Skeletal muscle tissue (tissue), 5 donors: ENCODE results near the gene NRXN3. TPM values are rescaled to one million over a fixed set of nuclear protein-coding genes. Genes with fewer than 3 reads are reported as not detected.

ENCODE experiments used
- H3K27ac ChIP-seq: one replicate; pipeline ENCODE4 v1.7.0; 2013; ENCODE audit warnings: mild to moderate bottlenecking, low read depth, low read length, inconsistent platforms
- H3K27me3 ChIP-seq, 3 donors: one replicate each; pipeline ENCODE4 v1.7.0; 2013; ENCODE audit warnings: low read length in 3 of 3; ENCODE audit not compliant: control insufficient read depth in 3 of 3, insufficient read depth in 3 of 3
- H3K36me3 ChIP-seq, 3 donors: one replicate each; pipeline ENCODE4 v1.7.0; 2013; ENCODE audit warnings: low read length in 3 of 3; ENCODE audit not compliant: control insufficient read depth in 3 of 3, insufficient read depth in 3 of 3
- H3K4me1 ChIP-seq, 3 donors: one replicate each; pipeline ENCODE4 v1.7.0; 2013; ENCODE audit warnings: low read length in 3 of 3, mild to moderate bottlenecking in 3 of 3; ENCODE audit not compliant: control insufficient read depth in 3 of 3, insufficient read depth in 3 of 3
- H3K4me3 ChIP-seq, 3 donors: one replicate each; pipeline ENCODE4 v1.7.0; 2013; ENCODE audit warnings: low read length in 3 of 3
- H3K9ac ChIP-seq, 3 donors: one replicate each; pipeline ENCODE4 v1.7.0; 2013; ENCODE audit warnings: low read length in 3 of 3, mild to moderate bottlenecking in 3 of 3, moderate library complexity in 2 of 3, low read depth in 1 of 3
- H3K9me3 ChIP-seq, 3 donors: one replicate each; pipeline ENCODE4 v1.7.0; 2013; ENCODE audit warnings: low read length in 3 of 3; ENCODE audit not compliant: control insufficient read depth in 3 of 3
- small RNA-seq: library from RNA; depleted of rRNA; stranded (forward); fragments of <200 nt; gene quantifications from one replicate; pipeline ENCODE3, GENCODE V24; 2014
- total RNA-seq: library from RNA; depleted of rRNA; stranded (reverse); fragments of >200 nt; gene quantifications from one replicate; pipeline ENCODE4 v1.2.3, GENCODE V29; 2014
- donor health status: Osteomylitis.

The NRXN3 gene
- total RNA-seq, 1 donor from 2014 or later, result 0.52 TPM

- Histone ChIP-seq H3K27me3 (no peaks in the 10 kb centered on the region), H3K9me3 (no peaks in the 10 kb centered on the region), H3K36me3 (no peaks in the 10 kb centered on the region), H3K27ac (no peak overlapping the region), H3K4me3 (no peak overlapping the region), H3K9ac (no peak overlapping the region), H3K4me1 (no peaks in the 10 kb centered on the region)
These were observed 1745.2 kb downstream of the NRXN3 start for GRCh38 chr14:79915406-79915805.

DNA sequence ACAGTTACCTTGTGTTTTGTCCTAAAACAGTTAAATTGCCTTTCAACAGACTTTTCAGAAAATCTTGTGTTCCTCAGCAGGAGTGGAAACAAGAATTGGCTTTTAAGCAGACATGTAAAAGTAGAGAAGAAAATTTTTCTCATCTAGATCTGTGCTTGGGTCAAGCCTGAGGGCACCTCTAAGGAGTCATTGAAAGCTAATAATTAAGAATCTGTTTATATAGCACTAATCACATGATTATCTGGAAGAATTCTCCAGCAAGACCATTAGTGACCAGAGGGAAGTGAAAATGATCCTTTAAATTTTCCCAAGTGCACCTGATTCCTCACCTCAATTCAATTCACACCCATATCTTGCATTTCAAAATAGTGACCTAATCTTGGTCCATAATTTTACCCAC lies 1746.1 kb downstream of the NRXN3 start:
- Histone ChIP-seq H3K4me3 (no peak overlapping the region), H3K27ac (no peak overlapping the region), H3K9ac (no peak overlapping the region), H3K9me3 (no peaks in the 10 kb centered on the region), H3K27me3 (no peaks in the 10 kb centered on the region), H3K36me3 (no peaks in the 10 kb centered on the region), H3K4me1 (no peaks in the 10 kb centered on the region)

GRCh38 chr14:79916892-79917291 lies 1746.7 kb downstream of the NRXN3 start:
- H3K27ac ChIP-seq, result no peak overlapping the region
- no peaks in the 10 kb centered on the region for H3K4me1 ChIP-seq
- no peak overlapping the region for H3K4me3 ChIP-seq
- H3K9ac ChIP-seq, result no peak overlapping the region
- no peaks in the 10 kb centered on the region for H3K27me3 ChIP-seq
- H3K36me3 ChIP-seq, result no peaks in the 10 kb centered on the region
- no peaks in the 10 kb centered on the region for H3K9me3 ChIP-seq

Small RNA genes lying within 50 kb of the gene (small RNA-seq; reads per million reads assigned to genes)
- 0.09 reads per million for gene RNA5SP388
